Tibial artery (tissue), 4 donors: ENCODE measurements around the gene SMIM38.
"Not testable (repeated sequence)": the region's sequence is repeated elsewhere in the genome, so short reads cannot be mapped to it uniquely, and the experiment has no call there.

Source experiments
- DNase-seq, 2 donors: peaks; one replicate each; pipeline ENCODE4 v3.0.0-alpha.2; 2019
- H3K27ac ChIP-seq, 2 donors: fragments of 200-600 bp; sonication (generic) in 1 of 2; 1 replicate in 1 of 2; 2 replicates in 1 of 2; pipeline ENCODE4 v1.5.1; 2018 to 2019; ENCODE audit warnings: mild to moderate bottlenecking in 1 of 2
- H3K27me3 ChIP-seq, 2 donors: fragments of 200-600 bp; sonication (generic) in 1 of 2; one replicate each; pipeline versions ENCODE4 v1.5.1 to v1.6.0; 2016 to 2019
- H3K36me3 ChIP-seq, 3 donors: fragments of 200-600 bp; sonication (generic) in 2 of 3; one replicate each; pipeline ENCODE4 v1.5.1; 2016 to 2019; ENCODE audit warnings: mild to moderate bottlenecking in 2 of 3
- H3K4me1 ChIP-seq, 4 donors: fragments of 200-600 bp; sonication (generic) in 2 of 4; 1 replicate in 3 of 4; 2 replicates in 1 of 4; pipeline ENCODE4 v1.5.1; 2016 to 2019
- H3K4me3 ChIP-seq, 2 donors: fragments of 200-600 bp; sonication (generic) in 1 of 2; 1 replicate in 1 of 2; 2 replicates in 1 of 2; pipeline ENCODE4 v1.5.1; 2018 to 2019; ENCODE audit warnings: mild to moderate bottlenecking in 2 of 2
- H3K9me3 ChIP-seq, 3 donors: fragments of 200-600 bp; sonication (generic) in 1 of 3; one replicate each; pipeline ENCODE4 v1.5.1; 2016 to 2019
- intact Hi-C: fragments of 100-400 bp; cut with DNase I; formaldehyde crosslinking; loops from one replicate; pipeline ENCODE4 v1.15.0; 2023; ENCODE audit warnings: low total_unique reads
- TF ChIP-seq, protein P1 (sequence below), 2 experiments: fragments of 200-600 bp in 1 of 2; fragments of 450-650 bp in 1 of 2; IDR thresholded peaks; one replicate each; pipeline ENCODE4 v1.5.1; 2017 to 2019; ENCODE audit warnings: antibody characterized with exemption in 2 of 2, mild to moderate bottlenecking in 1 of 2, moderate library complexity in 1 of 2

The SMIM38 gene

DNA sequence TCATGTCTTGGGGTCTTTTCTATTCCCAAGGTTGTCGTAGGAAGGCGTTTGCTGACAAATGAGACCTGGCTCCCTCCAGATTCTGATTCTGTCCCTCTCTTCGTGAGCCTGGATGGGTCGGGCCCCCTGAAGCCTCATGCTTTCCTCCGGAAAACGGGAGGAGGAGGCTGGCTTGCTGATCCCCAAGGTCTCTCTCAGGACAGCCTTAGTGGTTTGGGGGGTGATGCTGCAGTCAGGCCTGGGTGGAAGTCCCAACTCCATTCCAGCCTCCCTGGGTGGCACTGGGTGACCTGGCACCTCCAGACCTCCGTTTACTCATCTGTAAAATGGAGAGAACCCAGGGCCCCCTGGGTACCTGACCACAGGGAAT lies 23.4 kb upstream of the SMIM38 start:
- Histone ChIP-seq H3K27ac (peak overlapping the region in 1 of 2 donors; percentile 68), H3K36me3 (peaks cover 4 to 10% (median 8%) of the 10 kb centered on the region in 3 donors), H3K4me1 (peaks cover 6 to 20% (median 11%) of the 10 kb centered on the region in 4 donors), H3K4me3 (no peak overlapping the region), H3K9me3 (peaks cover 0 to 5% (median 0%) of the 10 kb centered on the region in 3 donors), H3K27me3 (no peaks in the 10 kb centered on the region)
- TF ChIP-seq, protein P1, sequence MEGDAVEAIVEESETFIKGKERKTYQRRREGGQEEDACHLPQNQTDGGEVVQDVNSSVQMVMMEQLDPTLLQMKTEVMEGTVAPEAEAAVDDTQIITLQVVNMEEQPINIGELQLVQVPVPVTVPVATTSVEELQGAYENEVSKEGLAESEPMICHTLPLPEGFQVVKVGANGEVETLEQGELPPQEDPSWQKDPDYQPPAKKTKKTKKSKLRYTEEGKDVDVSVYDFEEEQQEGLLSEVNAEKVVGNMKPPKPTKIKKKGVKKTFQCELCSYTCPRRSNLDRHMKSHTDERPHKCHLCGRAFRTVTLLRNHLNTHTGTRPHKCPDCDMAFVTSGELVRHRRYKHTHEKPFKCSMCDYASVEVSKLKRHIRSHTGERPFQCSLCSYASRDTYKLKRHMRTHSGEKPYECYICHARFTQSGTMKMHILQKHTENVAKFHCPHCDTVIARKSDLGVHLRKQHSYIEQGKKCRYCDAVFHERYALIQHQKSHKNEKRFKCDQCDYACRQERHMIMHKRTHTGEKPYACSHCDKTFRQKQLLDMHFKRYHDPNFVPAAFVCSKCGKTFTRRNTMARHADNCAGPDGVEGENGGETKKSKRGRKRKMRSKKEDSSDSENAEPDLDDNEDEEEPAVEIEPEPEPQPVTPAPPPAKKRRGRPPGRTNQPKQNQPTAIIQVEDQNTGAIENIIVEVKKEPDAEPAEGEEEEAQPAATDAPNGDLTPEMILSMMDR (IDR thresholded peaks at IDR 0.05) = no peak
- DNase-seq = peak in 1 of 2 donors; percentile 52
- intact Hi-C loops = no loop called here

GRCh38 chr11:69133251-69133650 lies 22.5 kb upstream of the SMIM38 start:
- peaks cover 6 to 17% (median 11%) of the 10 kb centered on the region in 4 donors for H3K4me1 ChIP-seq
- no peaks in the 10 kb centered on the region for H3K9me3 ChIP-seq
- H3K36me3 ChIP-seq = peaks cover 6 to 18% (median 10%) of the 10 kb centered on the region in 3 donors
- TF ChIP-seq, protein P1 (IDR thresholded peaks at IDR 0.05) = no peak
- no peak overlapping the region for H3K4me3 ChIP-seq
- H3K27me3 ChIP-seq = no peaks in the 10 kb centered on the region
- no peak overlapping the region for H3K27ac ChIP-seq
- peak in 1 of 2 donors; percentile 5 for DNase-seq
- intact Hi-C loops = no loop called here

- H3K27ac ChIP-seq, H3K4me3 ChIP-seq, intact Hi-C loops, H3K9me3 ChIP-seq, DNase-seq, H3K27me3 ChIP-seq: not testable (repeated sequence)
- Histone ChIP-seq H3K36me3 (peaks cover 10 to 27% (median 12%) of the 10 kb centered on the region in 3 donors), H3K4me1 (peaks cover 6 to 17% (median 11%) of the 10 kb centered on the region in 4 donors)
These were observed 21.6 kb upstream of the SMIM38 start for GRCh38 chr11:69134182-69134581.

- Histone ChIP-seq H3K27me3 (no peaks in the 10 kb centered on the region), H3K4me1 (peaks cover 6 to 17% (median 11%) of the 10 kb centered on the region in 4 donors), H3K36me3 (peaks cover 10 to 27% (median 12%) of the 10 kb centered on the region in 3 donors), H3K27ac (no peak overlapping the region), H3K4me3 (no peak overlapping the region), H3K9me3 (no peaks in the 10 kb centered on the region)
- intact Hi-C loops = no loop called here
- TF ChIP-seq, protein P1 (IDR thresholded peaks at IDR 0.05) = no peak
- DNase-seq = peak in 1 of 2 donors; percentile 45
These were observed 20.8 kb upstream of the SMIM38 start for GRCh38 chr11:69134957-69135356.

DNA sequence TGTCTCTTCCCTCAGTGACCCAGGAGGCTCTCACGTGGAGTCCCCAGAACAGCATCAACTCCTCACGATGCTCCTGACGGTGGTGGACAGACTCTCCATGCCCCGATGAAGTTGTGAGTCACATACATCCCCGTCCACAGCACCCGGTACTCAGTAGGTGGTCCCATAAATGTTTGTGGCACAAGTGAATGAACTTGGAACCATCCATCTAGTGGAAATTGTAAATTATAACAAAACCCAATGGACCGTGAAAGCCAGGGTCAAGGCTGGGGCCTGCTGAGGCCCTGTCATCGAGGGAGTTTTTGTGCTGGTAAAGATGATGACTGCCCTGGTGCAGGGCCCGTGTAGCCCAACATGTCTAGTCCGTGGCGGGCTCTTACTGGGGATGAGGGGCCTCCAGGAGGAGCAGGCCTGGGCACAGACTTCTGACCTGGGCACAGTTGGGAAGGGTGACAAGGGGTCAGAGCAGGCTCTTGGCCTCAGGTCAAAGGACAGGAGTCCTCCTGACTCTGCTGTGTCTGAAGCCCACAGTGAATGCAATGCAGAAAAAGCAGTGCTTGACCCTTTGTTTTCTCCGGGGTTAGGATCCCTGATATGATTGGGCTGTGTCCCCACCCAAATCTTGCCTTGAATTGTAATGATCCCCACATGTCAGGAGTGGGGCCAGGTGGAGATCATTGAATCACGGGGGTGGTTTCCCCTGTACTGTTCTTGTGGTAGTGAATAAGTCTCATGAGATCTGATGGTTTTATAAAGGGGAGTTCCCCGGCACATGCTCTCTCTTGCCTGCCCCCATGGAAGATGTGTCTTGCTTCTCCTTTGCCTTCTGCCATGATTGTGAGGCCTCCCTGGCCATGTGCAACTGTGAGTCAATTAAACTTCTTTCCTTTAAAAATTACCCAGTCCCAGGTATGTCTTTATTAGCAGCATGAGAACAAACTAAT lies 20.0 kb upstream of the SMIM38 start:
- TF ChIP-seq, protein P1 (IDR thresholded peaks at IDR 0.05) = no peak
- H3K4me3 ChIP-seq = no peak overlapping the region
- intact Hi-C loops = no loop called here
- H3K36me3 ChIP-seq = peaks cover 10 to 27% (median 12%) of the 10 kb centered on the region in 3 donors
- no peaks in the 10 kb centered on the region for H3K9me3 ChIP-seq
- H3K27me3 ChIP-seq = no peaks in the 10 kb centered on the region
- peaks cover 6 to 15% (median 10%) of the 10 kb centered on the region in 4 donors for H3K4me1 ChIP-seq
- DNase-seq = peak in 1 of 2 donors; percentile 37
- no peak overlapping the region for H3K27ac ChIP-seq

- Histone ChIP-seq H3K9me3 (no peaks in the 10 kb centered on the region), H3K4me3 (no peak overlapping the region), H3K27ac (no peak overlapping the region), H3K36me3 (peaks cover 10 to 27% (median 12%) of the 10 kb centered on the region in 3 donors), H3K4me1 (peaks cover 3 to 9% (median 5%) of the 10 kb centered on the region in 4 donors), H3K27me3 (no peaks in the 10 kb centered on the region)
- intact Hi-C loops = no loop called here
- TF ChIP-seq, protein P1 (IDR thresholded peaks at IDR 0.05) = no peak
- DNase-seq = peak in 1 of 2 donors; percentile 40
These were observed 19.3 kb upstream of the SMIM38 start for GRCh38 chr11:69136471-69136870.
